Mesenteric fat pad (tissue), 1 donor: Measurements from ENCODE around the gene NAXD. TPM values are rescaled to one million over a fixed set of nuclear protein-coding genes. Genes with fewer than 3 reads are reported as not detected.

ENCODE experiments used
- DNase-seq: peaks from one replicate; pipeline ENCODE4 v3.0.0-alpha.2; 2020; ENCODE audit warnings: low spot score
- total RNA-seq: library from RNA; stranded (reverse); fragmentation: NEBNext Ultra II Directional; extraction: Animal tissue kit (Norgen Biotek cat#: 25700); gene quantifications from one replicate; pipeline ENCODE4 v1.2.1, GENCODE V29; 2021
- donor health status: DM: yes; HTN: yes; CAD: no.

NAXD gene
- total RNA-seq, 1 donor from 2014 or later: 20.1 TPM

DNA sequence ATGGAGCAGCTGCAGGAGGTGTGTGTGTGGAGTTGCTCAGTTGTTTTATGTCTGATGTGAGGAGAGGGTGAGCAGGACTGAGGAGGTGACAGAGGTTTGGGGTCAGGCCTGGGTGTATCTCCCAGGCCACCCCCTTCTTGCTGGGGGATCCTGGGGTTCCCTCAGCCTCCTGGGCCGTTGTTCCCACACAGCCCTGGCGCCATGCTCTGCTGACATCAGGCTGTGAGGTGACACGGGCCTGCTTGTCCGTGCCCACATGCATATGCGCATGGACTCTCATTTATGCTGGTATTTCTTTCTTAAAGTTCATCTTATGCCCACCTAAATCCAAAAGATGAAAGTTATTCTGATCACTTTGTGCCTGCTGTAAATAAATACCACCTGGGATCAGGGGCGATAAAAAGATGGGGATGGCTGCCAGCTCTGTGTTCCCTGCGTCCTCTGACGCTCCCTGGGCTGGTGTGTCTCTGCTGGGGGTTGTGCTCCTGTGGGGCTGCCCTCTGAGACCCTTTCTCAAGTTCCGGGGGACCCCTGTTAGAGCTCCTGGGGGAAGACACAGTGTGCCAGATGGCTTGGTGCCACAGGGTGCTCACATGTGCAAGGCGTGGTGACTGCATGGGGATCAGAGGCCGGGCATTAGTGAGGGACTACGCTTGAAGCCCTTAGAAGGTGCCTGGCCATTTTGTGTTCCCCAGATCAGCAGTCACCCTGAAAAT lies 12.6 kb downstream of the NAXD start:
- DNase-seq: no peak

GRCh38 chr13:110628477-110628793 lies 13.1 kb downstream of the NAXD start:
- no peak for DNase-seq

GRCh38 chr13:110628952-110629701 lies 13.8 kb downstream of the NAXD start:
- peak; percentile 69 for DNase-seq

DNA sequence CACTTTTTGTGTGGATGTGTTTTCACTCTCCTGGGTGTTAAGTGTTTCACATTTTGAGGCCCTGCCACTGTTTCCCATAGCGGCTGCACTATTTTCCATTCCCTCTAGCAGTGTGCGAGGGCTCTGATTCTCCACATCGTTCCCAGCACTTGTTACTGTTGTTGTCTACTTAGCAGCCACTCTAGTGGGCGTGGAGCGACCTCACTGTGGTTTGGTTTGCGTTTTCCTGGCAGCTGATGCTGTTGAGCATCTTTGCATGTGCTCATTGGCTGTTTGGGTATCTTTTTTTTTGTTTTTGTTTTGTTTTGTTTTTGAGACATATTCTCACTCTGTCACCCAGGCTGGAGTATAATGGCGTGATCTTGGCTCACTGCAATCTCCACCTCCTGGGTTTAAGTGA lies 14.4 kb downstream of the NAXD start:
- DNase-seq: peak; percentile 16

DNA sequence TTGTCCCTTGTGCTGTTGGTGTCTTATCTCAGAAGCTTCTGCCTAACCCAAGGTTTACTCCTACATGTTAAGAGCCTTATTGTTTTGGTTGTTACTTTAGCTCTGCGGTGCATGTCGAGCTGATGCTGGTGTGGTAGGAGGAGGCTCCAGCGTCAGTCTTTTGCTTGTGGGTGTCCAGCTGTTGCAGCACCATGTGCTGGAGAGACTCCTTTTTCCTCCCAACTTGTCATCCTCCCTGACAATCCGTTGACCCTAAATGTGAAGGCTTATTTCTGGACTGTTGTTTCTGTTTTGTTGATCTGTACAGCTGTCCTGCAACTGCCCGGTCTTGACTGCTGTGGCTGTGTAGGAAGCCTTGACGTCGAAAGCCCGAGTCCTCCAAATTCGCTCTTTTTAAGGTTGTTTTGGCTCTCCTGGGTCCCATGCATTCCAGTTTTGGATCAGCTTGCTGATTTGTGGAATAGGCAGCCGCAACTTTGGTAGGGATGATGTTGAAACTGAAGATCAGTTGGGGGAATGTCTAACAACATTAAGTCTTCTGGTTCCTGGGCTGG lies 15.3 kb downstream of the NAXD start:
- DNase-seq: no peak

DNA sequence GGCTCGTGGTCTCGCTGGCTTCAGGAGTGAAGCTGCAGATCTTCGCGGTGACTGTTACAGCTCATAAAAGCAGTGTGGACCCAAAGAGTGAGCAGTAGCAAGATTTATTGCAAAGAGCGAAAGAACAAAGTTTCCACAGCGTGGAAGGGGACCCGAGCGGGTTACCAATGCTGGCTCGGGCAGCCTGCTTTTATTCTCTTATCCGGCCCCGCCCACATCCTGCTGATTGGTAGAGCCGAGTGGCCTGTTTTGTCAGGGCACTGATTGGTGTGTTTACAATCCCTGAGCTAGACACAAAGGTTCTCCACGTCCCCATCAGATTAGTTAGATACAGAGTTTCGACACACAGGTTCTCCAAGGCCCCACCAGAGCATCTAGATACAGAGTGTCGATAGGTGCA lies 16.9 kb downstream of the NAXD start:
- DNase-seq: peak; percentile 51

DNA sequence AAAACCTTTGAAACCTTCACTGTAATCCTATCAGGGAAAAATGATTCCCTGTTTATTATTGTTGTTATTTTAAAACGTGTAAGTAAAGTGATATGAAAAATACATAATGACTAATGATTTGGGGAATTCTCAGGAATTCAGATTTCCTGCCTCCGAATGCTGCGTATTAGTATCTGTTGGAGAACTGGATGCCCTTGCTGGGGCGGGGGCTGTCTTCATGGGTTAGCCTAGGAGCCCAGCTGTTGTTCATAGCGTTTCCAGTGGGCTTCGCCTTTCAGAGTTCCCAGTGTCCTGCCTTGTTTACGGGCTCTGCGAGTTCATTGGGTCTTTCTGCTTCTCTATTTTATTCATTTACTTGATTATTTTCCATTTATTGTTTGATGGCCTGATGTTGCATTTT lies 18.4 kb downstream of the NAXD start:
- no peak for DNase-seq

GRCh38 chr13:110634558-110634957 lies 19.2 kb downstream of the NAXD start:
- no peak for DNase-seq

DNA sequence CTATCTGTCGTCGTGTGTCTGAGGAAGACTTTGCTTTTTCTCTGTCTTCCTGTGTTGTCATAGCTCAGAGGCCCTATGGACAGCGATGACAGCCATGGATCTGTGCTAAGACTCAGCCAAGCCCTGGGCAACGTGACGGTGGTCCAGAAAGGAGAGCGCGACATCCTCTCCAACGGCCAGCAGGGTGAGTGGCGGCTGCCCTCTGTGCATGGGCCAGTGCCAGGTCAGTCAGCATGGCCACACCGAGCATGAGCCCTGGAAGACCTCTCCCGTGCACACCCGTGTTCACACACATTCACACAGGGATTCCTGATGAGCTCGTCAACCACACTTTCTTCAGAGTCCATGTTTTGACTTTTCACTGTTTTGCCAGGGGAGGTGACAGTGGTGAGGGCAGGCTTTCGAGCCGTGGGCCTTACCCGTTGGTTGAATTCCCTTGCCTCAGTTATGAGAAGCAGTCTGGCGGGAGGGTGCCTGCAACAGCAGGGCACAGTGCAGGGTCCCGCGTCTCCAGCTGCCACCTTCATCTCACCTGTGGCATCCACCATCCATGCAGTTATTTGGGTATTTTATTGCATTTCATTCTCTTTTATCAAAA lies 20.2 kb downstream of the NAXD start:
- peak; percentile 76 for DNase-seq

DNA sequence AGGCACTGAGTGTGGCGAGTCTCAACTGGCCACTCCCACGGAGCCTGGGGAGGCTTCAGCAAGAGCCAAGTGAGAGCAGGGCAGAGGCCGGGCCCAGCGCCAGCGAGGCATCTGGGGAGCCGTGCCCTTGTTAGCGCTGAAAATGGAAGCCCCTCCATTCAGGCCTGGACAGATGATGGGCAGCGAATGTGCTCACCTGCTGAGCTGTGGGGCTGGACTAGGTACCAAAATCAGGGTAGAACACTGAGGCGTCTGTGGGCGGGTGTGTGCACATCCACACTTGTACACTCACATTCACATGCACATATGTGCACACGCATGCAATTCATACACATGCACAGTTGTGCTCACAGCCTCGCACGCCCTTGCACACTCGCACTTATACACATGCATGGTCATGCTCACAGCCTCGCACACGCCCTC lies 20.7 kb downstream of the NAXD start:
- DNase-seq: peak; percentile 87

DNA sequence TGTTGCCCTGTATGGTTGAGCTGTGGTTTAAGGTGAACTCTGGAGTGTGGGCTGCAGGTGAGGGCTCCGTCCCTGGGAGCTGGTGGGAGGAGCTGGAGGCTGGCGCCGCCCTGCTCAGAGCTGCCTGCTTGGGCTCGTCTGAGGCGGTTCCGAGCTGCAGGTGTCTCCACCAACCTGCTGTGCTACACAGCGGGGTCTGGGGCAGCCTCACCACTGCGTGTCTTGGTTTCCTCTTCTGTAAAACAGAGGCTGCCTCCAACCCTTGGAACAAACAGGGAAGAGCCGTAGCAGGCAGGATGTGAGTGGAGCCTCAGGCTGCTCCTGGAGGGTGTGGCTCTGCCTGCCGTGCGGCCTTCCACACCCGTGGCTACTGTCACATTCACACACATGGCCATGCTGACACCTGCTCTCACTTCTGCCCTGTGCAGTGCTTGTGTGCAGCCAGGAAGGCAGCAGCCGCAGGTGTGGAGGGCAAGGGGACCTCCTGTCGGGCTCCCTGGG lies 21.4 kb downstream of the NAXD start:
- peak; percentile 85 for DNase-seq

GRCh38 chr13:110637275-110637674 lies 21.9 kb downstream of the NAXD start:
- DNase-seq: peak; percentile 57

- DNase-seq: peak; percentile 68
Observed at GRCh38 chr13:110637747-110638146, 22.4 kb downstream of the NAXD start.

DNA sequence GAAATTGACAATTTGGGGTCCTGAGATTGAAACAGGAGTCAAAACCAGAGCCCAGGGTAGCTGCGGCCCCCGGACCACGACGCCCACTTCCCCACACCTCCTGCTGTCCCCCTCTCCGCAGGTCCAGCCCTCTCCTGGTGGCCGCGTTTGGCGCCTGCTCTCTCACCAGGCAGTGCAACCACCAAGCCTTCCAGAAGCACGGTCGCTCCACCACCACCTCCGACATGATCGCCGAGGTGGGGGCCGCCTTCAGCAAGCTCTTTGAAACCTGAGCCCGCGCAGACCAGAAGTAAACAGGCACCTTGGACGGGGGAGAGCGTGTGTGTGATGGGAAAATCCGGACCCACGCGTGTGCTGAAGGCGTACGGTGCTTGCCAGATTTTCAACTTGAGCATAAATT lies 22.9 kb downstream of the NAXD start:
- peak; percentile 71 for DNase-seq

DNA sequence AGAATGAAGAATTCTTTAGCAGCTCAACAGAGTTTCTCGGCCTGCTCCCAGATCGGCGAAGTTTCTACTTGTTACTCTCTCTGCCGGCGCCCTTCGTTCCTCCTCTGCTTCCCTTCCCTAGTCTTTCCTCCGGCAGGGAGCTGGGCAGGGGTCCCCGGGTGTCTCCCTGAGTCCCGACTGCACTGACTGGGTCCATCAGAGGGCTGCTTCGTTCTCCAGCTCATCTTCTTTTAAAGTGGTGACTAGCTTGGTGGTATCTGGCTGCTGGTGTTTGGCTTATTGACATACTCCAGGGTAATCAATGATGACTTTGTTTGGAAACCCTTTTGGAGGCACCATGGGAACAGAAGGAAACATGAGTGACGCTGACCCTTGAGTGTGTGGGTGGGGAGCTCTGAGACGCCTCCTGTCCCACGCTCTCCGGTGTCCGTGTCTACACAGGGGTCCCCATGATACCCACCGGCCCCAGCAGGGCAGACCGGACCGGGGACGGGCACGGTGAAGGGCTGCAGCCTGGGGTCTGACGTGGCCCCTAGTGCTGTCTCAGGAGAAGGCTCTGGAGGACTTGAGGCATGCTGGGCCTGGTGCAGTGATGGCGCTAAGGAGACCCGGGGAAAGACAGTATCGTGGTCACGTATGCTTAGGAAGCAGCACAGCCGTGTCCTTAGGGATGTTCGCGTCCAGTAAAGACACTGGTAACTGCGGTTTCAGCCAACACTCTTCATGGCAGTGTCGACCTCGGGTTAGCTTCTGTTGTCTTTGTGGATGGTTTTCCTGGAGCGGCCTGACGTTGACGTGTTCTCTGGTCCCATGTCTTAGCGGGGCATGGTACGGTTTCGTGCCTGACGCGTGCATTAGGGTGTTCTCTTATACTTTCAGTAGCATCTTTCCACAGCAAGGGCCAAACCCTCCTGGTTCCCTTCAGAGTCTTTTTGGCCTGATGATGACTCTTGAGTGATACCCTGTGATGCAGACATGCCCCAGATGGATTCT lies 23.8 kb downstream of the NAXD start:
- DNase-seq: peak; percentile 81

- DNase-seq: no peak
Observed at GRCh38 chr13:110639935-110640334, 24.6 kb downstream of the NAXD start.

- peak; percentile 87 for DNase-seq
Observed at GRCh38 chr13:110640591-110641029, 25.3 kb downstream of the NAXD start.

- peak; percentile 74 for DNase-seq
Observed at GRCh38 chr13:110641055-110642015, 26.0 kb downstream of the NAXD start.

GRCh38 chr13:110642291-110642981 lies 27.1 kb downstream of the NAXD start:
- DNase-seq: peak; percentile 81
